ENCODE measurements around the gene VAT1. TPM values are rescaled to one million over a fixed set of nuclear protein-coding genes. Genes with fewer than 3 reads are reported as not detected.

The VAT1 gene
- total and polyA plus RNA-seq, 9 of the 15 experiments (the other 6 are each of a cell fraction or from before 2014, with no cell fraction given): 29.4 to 153 (median 66.7) TPM

GRCh38 chr17:43020789-43021740 is 1.1 kb downstream of the VAT1 start (continued):
- TF ChIP-seq SMARCB1 (IDR thresholded peaks at IDR 0.05; ENCODE audit: insufficient read length, low read depth) (no peak), HOMEZ (CRISPR knock-in tag; IDR thresholded peaks at IDR 0.05) (no peak), ZNF354B (CRISPR knock-in tag; IDR thresholded peaks at IDR 0.05) (no peak), AFF4 (CRISPR knock-in tag; IDR thresholded peaks at IDR 0.05) (peak; percentile 12; the same call in 1 of the 2 replicates), MEIS2 (IDR thresholded peaks at IDR 0.05; ENCODE audit: partially characterized antibody) (peak; percentile 36), NR4A1 (CRISPR knock-in tag; IDR thresholded peaks at IDR 0.05) (no peak), NR4A1 (tag; IDR thresholded peaks at IDR 0.05) (peak; percentile 18; the same call in 1 of the 2 replicates), KLF6 (CRISPR knock-in tag; IDR thresholded peaks at IDR 0.05; ENCODE audit: borderline replicate concordance) (peak; percentile 54; the same call in 1 of the 2 replicates), ESRRB (CRISPR knock-in tag; IDR thresholded peaks at IDR 0.05; ENCODE audit: borderline replicate concordance) (no peak), ZEB2 (IDR thresholded peaks at IDR 0.05) (peak; percentile 72), PURB (CRISPR knock-in tag; IDR thresholded peaks at IDR 0.05; ENCODE audit: low read depth) (no peak), NUFIP1 (IDR thresholded peaks at IDR 0.05; ENCODE audit: partially characterized antibody) (no peak), CBX2 (IDR thresholded peaks at IDR 0.05; ENCODE audit: insufficient read depth, low read length, poor library complexity, severe bottlenecking) (no peak), ZC3H8 (IDR thresholded peaks at IDR 0.05) (no peak), NFXL1 (CRISPR knock-in tag; IDR thresholded peaks at IDR 0.05) (no peak), IFI16 (CRISPR knock-in tag; IDR thresholded peaks at IDR 0.05) (no peak), TFAM (CRISPR knock-in tag; conservative IDR thresholded peaks at IDR 0.05) (no peak), MLX (CRISPR knock-in tag; conservative IDR thresholded peaks at IDR 0.05) (no peak), FOXK1 (CRISPR knock-in tag; IDR thresholded peaks at IDR 0.05; ENCODE audit: borderline replicate concordance) (no peak), ZNF347 (CRISPR knock-in tag; IDR thresholded peaks at IDR 0.05; ENCODE audit: low read depth) (no peak), MAFF (IDR thresholded peaks at IDR 0.05; ENCODE audit: low read length) (no peak), NCOA4 (IDR thresholded peaks at IDR 0.05; ENCODE audit: partially characterized antibody) (no peak), ZNF445 (CRISPR knock-in tag; IDR thresholded peaks at IDR 0.05; ENCODE audit: low read depth) (no peak), XRCC4 (IDR thresholded peaks at IDR 0.05; ENCODE audit: extremely low read depth, insufficient read depth, insufficient read length) (no peak)

Measured in K562 (cell line).